Spinal cord (tissue), 10 donors: ENCODE measurements around the gene GALR1. TPM values are rescaled to one million over a fixed set of nuclear protein-coding genes. Genes with fewer than 3 reads are reported as not detected.
"Not testable (repeated sequence)": the region's sequence is repeated elsewhere in the genome, so short reads cannot be mapped to it uniquely, and the experiment has no call there.

Experiments used
- DNase-seq, 6 donors: peaks; one replicate each; pipeline versions ENCODE4 v3.0.0 to v3.0.0-alpha.2; 2013 to 2015; ENCODE audit warnings: low spot score in 6 of 6, low read depth in 4 of 6
- H3K27ac ChIP-seq: one replicate; pipeline ENCODE4 v1.5.1; 2013; ENCODE audit warnings: low read depth, low read length, control low read depth
- H3K27me3 ChIP-seq: one replicate; pipeline ENCODE4 v1.6.1; 2013; ENCODE audit warnings: low read length; ENCODE audit not compliant: control insufficient read depth, insufficient read depth
- H3K36me3 ChIP-seq: one replicate; pipeline ENCODE4 v1.6.1; 2013; ENCODE audit warnings: low read length; ENCODE audit not compliant: control insufficient read depth, insufficient read depth
- H3K4me1 ChIP-seq: one replicate; pipeline ENCODE4 v1.6.1; 2013; ENCODE audit warnings: low read length; ENCODE audit not compliant: control insufficient read depth, insufficient read depth
- H3K4me3 ChIP-seq: one replicate; pipeline ENCODE4 v1.5.1; 2013; ENCODE audit warnings: low read depth, low read length, control low read depth
- H3K9me3 ChIP-seq: one replicate; pipeline ENCODE4 v1.6.1; 2013; ENCODE audit warnings: low read length; ENCODE audit not compliant: control insufficient read depth, insufficient read depth
- WGBS: methylation state at CpG from one replicate; pipeline ENCODE4 v1.1.5; 2013; ENCODE audit warnings: missing lambda C conversion rate; ENCODE audit not compliant: insufficient coverage; 5-methylcytosine and 5-hydroxymethylcytosine counted together
- polyA plus RNA-seq, 2 donors: library from polyadenylated mRNA; unstranded; fragments of 120-200 nt; gene quantifications; one replicate each; pipeline ENCODE4 v1.2.1, GENCODE V29; 2013; ENCODE audit not compliant: insufficient read length in 2 of 2
- total RNA-seq, 2 donors: library from RNA; depleted of rRNA in 1 of 2; stranded (reverse); fragments of 120-200 nt in 1 of 2; fragments of >200 nt in 1 of 2; gene quantifications; one replicate each; pipeline versions ENCODE4 v1.2.3 to v1.2.4, GENCODE V29; 2013 to 2014
- donor health status: healthy.

GALR1 gene
- total and polyA plus RNA-seq, 4 donors, result 0.72 to 3.2 (median 1.9) TPM

GRCh38 chr18:77209587-77209986, 40.1 kb upstream of the GALR1 start:
- peaks cover 7% of the 10 kb centered on the region for H3K4me1 ChIP-seq
- no peaks in the 10 kb centered on the region for H3K9me3 ChIP-seq
- H3K27me3 ChIP-seq, result no peaks in the 10 kb centered on the region
- no peak overlapping the region for H3K4me3 ChIP-seq
- H3K27ac ChIP-seq, result no peak overlapping the region
- no peak for DNase-seq
- WGBS, result 95% methylated on average over 7 of the region's 12 CpGs
- H3K36me3 ChIP-seq, result no peaks in the 10 kb centered on the region

- no peaks in the 10 kb centered on the region for H3K36me3 ChIP-seq
- no peak overlapping the region for H3K27ac ChIP-seq
- H3K4me1 ChIP-seq, result peaks cover 7% of the 10 kb centered on the region
- no peak for DNase-seq
- H3K27me3 ChIP-seq, result no peaks in the 10 kb centered on the region
- H3K4me3 ChIP-seq, result no peak overlapping the region
- 65% methylated on average over 7 of the region's 7 CpGs for WGBS
- no peaks in the 10 kb centered on the region for H3K9me3 ChIP-seq
Observed at GRCh38 chr18:77210249-77210648, 39.4 kb upstream of the GALR1 start.

- Histone ChIP-seq H3K9me3 (no peaks in the 10 kb centered on the region), H3K27me3 (no peaks in the 10 kb centered on the region), H3K4me1 (no peaks in the 10 kb centered on the region), H3K36me3 (no peaks in the 10 kb centered on the region), H3K27ac (no peak overlapping the region), H3K4me3 (no peak overlapping the region)
- no peak for DNase-seq
- 75% methylated on average over 4 of the region's 4 CpGs for WGBS
Observed at GRCh38 chr18:77218642-77219041, 31.0 kb upstream of the GALR1 start.

- H3K4me1 ChIP-seq, result no peaks in the 10 kb centered on the region
- no peaks in the 10 kb centered on the region for H3K27me3 ChIP-seq
- DNase-seq, result no peak
- H3K36me3 ChIP-seq, result no peaks in the 10 kb centered on the region
- WGBS, result no CpG with 5 or more reads among the region's 3 CpGs
- H3K4me3 ChIP-seq, result no peak overlapping the region
- no peaks in the 10 kb centered on the region for H3K9me3 ChIP-seq
- H3K27ac ChIP-seq, result no peak overlapping the region
Observed at GRCh38 chr18:77220726-77221125, 28.9 kb upstream of the GALR1 start.

- no peaks in the 10 kb centered on the region for H3K9me3 ChIP-seq
- no CpG with 5 or more reads among the region's 3 CpGs for WGBS
- H3K27me3 ChIP-seq, result no peaks in the 10 kb centered on the region
- no peak overlapping the region for H3K4me3 ChIP-seq
- peak in 1 of 6 donors; percentile 27 for DNase-seq
- H3K4me1 ChIP-seq, result no peaks in the 10 kb centered on the region
- no peaks in the 10 kb centered on the region for H3K36me3 ChIP-seq
- H3K27ac ChIP-seq, result no peak overlapping the region
Observed at GRCh38 chr18:77222464-77222863, 27.2 kb upstream of the GALR1 start.

- Histone ChIP-seq H3K36me3 (no peaks in the 10 kb centered on the region), H3K27ac (no peak overlapping the region), H3K9me3 (no peaks in the 10 kb centered on the region), H3K27me3 (no peaks in the 10 kb centered on the region), H3K4me3 (no peak overlapping the region), H3K4me1 (no peaks in the 10 kb centered on the region)
- DNase-seq, result no peak
- WGBS, result 86% methylated on average over 3 of the region's 5 CpGs
Observed at GRCh38 chr18:77223221-77223639, 26.4 kb upstream of the GALR1 start.

GRCh38 chr18:77223653-77224052, 26.0 kb upstream of the GALR1 start:
- no peaks in the 10 kb centered on the region for H3K4me1 ChIP-seq
- H3K27me3 ChIP-seq, result no peaks in the 10 kb centered on the region
- H3K9me3 ChIP-seq, result no peaks in the 10 kb centered on the region
- WGBS, result no CpG with 5 or more reads among the region's 2 CpGs
- no peak for DNase-seq
- H3K4me3 ChIP-seq, result no peak overlapping the region
- H3K27ac ChIP-seq, result no peak overlapping the region
- H3K36me3 ChIP-seq, result no peaks in the 10 kb centered on the region

GRCh38 chr18:77230645-77231044, 19.0 kb upstream of the GALR1 start:
- Histone ChIP-seq H3K27ac (no peak overlapping the region), H3K9me3 (no peaks in the 10 kb centered on the region), H3K4me1 (no peaks in the 10 kb centered on the region), H3K27me3 (no peaks in the 10 kb centered on the region), H3K4me3 (no peak overlapping the region), H3K36me3 (no peaks in the 10 kb centered on the region)
- DNase-seq, result no peak
- no CpG with 5 or more reads among the region's 1 CpG for WGBS

- DNase-seq, result no peak
- Histone ChIP-seq H3K27ac (no peak overlapping the region), H3K9me3 (peaks cover 7% of the 10 kb centered on the region), H3K4me3 (no peak overlapping the region), H3K4me1 (no peaks in the 10 kb centered on the region), H3K27me3 (no peaks in the 10 kb centered on the region), H3K36me3 (no peaks in the 10 kb centered on the region)
- 90% methylated on average over 12 of the region's 16 CpGs for WGBS
Observed at GRCh38 chr18:77234504-77235365, 14.9 kb upstream of the GALR1 start.

GRCh38 chr18:77239285-77239684, 10.4 kb upstream of the GALR1 start:
- H3K27me3 ChIP-seq, DNase-seq, H3K4me1 ChIP-seq, H3K27ac ChIP-seq, H3K36me3 ChIP-seq, H3K9me3 ChIP-seq, H3K4me3 ChIP-seq: not testable (repeated sequence)
- WGBS, result 87% methylated on average over 5 of the region's 5 CpGs
